Endothelial cell of hepatic sinusoid (primary cell): Measurements from ENCODE around the gene DPF3.

Experiments
- in situ Hi-C: cut with HindIII; loops from 2 replicates; pipeline ENCODE4 v1.10.0; 2017; ENCODE audit warnings: low sequenced_read_pairs

DPF3 gene

DNA sequence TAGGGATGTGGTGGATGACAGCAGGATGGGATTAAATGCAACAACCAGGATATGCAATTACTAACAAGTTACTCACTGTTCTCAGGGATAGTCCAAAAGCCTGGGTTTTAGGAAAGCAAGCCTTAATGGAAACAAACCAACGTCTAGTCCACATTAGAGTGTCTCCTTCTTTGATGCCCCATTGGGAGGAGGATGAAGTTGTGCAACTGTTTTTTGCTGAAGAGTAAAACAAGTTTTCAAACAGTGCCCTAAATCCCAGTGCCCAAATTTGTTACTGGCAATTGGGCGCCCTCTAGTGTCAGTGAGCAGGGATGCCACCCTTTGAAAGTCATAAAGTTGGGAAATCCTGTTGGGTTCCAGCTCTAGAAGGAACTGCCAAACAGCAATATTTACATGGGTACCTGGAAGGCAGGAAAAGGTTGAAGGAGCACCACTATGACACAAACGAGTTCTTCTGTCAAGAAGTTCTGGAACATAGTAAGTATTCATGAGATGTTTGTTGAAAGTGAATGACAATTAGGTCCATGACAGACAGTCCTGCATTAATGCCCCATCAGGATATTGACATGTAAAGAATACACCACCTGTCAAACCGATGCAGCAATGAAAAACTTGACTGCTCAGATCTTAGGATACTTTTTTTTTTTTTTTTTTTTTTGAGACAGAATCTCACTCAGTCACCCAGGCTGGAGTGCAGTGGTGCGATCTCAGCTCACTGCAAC, 11.1 kb upstream of the DPF3 start:
- in situ Hi-C loops = no loop called here

- in situ Hi-C loops = no loop called here
Observed at GRCh38 chr14:72904218-72904617, 10.3 kb upstream of the DPF3 start.

- in situ Hi-C loops = no loop called here
Observed at GRCh38 chr14:72903716-72904115, 9.8 kb upstream of the DPF3 start.

GRCh38 chr14:72902801-72903530, 9.1 kb upstream of the DPF3 start:
- in situ Hi-C loops = no loop called here

- in situ Hi-C loops = no loop called here
Observed at GRCh38 chr14:72901361-72901760, 7.5 kb upstream of the DPF3 start.

- in situ Hi-C loops = no loop called here
Observed at GRCh38 chr14:72898448-72898847, 4.5 kb upstream of the DPF3 start.

DNA sequence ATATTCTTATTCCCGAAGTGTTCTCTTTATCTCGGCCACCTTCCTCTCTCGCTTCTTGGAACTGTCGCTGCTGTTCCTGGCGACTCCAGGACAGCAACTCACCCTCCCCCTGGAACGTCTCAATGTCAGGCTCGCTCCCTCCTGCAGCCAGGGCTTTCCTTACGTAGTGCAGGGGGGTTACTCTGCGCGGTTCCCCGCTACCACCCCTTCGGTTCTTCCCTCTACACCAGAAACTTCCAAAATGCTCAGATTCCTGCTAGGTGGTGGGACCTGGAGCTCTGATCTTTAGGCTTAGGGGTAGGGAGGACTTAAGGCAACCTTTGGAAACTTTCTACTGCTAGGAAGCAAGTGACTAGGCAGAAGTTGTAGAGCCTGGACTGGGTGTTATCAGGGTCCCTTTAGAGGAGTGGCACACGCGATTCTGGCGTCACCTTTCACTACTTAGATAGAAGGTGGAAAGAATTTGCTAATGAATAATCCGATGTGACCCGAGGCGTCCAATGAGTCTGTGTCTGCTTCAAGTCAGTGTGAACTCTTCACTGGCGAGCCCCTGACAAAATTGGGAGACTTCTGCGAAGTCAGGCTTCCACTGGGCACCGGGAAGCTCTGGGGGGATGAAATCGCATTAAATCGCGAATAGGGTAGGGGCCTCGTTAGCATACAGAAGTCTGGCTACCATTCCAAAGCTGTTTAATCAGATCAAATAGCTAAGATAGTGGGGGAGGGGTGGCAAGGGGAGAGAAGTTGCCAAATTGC, 900 bp upstream of the DPF3 start:
- in situ Hi-C loops = no loop called here

GRCh38 chr14:72894323-72894622, 372 bp upstream of the DPF3 start:
- in situ Hi-C loops = no loop called here

GRCh38 chr14:72892879-72893635, 844 bp downstream of the DPF3 start:
- in situ Hi-C loops = no loop called here

GRCh38 chr14:72892103-72892878, 1.6 kb downstream of the DPF3 start:
- in situ Hi-C loops = no loop called here

DNA sequence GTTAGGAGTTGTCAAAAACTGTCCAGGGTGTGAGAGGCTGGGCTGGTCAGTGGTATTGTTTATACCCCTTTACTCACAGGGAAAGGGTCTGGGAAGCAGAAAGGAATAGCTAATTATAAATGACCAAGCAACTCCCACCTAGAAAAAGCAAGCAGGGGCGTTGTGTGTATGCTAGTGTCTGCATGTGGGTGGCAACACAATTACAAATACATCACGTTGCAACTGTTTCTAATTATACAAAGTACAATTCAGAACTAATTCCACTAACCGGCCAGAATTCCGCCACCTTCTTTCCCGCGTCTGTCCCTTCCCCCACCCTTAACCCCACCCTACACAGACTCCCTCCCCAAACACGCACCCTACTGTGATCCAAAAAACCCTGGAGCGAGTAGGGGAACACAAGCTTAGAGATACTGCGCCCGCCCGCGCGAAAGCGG, 2.2 kb downstream of the DPF3 start:
- in situ Hi-C loops = no loop called here

GRCh38 chr14:72889366-72889765, 4.5 kb downstream of the DPF3 start:
- in situ Hi-C loops = no loop called here

DNA sequence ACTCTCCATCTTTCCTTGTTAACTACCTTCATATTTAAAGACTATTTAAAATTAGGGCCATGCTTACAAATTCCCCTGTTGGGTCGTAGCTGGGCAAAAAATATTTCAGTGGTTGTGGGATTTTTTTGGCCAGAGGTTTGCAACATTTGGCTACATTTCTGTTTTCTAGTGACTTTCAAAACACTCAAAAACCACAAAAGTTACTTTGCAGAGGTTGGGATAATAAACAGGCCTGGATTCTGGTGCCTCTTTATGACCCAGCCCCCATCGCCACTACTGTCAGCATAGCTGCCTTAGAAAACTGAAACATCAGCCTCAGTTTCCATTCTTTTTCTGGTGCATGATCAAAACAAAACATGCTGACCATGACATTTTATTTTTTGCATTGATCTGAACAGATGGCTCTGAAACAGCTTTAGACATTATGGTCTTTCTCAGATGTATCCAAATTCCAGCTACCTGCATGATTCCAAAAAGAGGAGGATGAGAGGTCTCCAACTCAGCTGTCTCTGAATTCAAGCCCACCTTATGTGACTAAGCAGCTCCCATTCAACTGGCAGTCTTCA, 5.2 kb downstream of the DPF3 start:
- in situ Hi-C loops = no loop called here

GRCh38 chr14:72888192-72888591, 5.7 kb downstream of the DPF3 start:
- in situ Hi-C loops = no loop called here

DNA sequence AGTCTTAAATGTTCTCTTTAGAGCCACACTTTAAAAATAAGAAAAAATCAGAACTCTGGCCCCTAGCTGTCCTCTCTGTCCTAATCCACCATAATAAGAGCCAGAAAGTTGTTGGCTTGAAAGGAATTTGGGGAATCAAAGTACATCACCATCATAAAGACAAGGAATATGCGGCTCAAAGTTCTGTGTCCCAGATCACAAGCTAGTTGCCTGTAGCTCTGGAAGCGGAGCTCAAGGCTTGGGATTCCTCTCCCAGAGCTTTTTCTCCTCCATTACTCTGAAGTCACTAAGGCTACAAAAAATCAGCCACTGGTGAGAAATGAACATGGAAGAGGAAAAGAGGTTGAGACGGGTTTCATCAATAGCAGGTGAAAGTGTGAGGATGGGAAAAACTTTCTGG, 6.4 kb downstream of the DPF3 start:
- in situ Hi-C loops = no loop called here

GRCh38 chr14:72884386-72884785, 9.5 kb downstream of the DPF3 start:
- in situ Hi-C loops = no loop called here

- in situ Hi-C loops = no loop called here
Observed at GRCh38 chr14:72883961-72884360, 9.9 kb downstream of the DPF3 start.

DNA sequence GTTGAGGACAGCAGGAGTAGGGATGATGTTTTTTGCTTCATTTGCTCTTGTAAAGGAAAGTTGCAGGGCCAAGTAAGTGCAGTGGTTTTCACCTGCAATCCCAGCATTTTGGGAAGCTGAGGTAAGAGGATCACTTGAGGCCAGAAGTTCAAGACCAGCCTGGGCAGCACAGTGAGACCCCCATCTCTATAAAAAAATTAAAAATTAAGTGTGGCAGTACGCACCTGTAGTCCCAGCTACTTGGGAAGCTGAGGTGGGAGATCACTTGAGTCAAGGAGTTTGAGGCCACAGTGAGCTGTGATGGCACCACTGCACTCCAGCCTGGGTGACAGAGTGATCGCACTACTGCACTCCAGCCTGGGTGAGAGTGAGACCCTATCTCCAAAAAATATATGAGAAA, 10.8 kb downstream of the DPF3 start:
- in situ Hi-C loops = no loop called here

GRCh38 chr14:72882463-72882862, 11.4 kb downstream of the DPF3 start:
- in situ Hi-C loops = no loop called here

GRCh38 chr14:72882047-72882446, 11.9 kb downstream of the DPF3 start:
- in situ Hi-C loops = no loop called here
